Fibroblast of skin of left biceps (primary cell): ENCODE data around the gene ZDBF2.
A peak's percentile ranks its signal among the peaks of the same experiment; 100 is the strongest.
"Not testable (repeated sequence)": the region's sequence is repeated elsewhere in the genome, so short reads cannot be mapped to it uniquely, and the experiment has no call there.

Experiments
- DNase-seq, 2 experiments: peaks; one replicate each; pipeline ENCODE4 v3.0.0-alpha.2; 2013; ENCODE audit warnings: low read depth in 2 of 2

Gene ZDBF2

DNA sequence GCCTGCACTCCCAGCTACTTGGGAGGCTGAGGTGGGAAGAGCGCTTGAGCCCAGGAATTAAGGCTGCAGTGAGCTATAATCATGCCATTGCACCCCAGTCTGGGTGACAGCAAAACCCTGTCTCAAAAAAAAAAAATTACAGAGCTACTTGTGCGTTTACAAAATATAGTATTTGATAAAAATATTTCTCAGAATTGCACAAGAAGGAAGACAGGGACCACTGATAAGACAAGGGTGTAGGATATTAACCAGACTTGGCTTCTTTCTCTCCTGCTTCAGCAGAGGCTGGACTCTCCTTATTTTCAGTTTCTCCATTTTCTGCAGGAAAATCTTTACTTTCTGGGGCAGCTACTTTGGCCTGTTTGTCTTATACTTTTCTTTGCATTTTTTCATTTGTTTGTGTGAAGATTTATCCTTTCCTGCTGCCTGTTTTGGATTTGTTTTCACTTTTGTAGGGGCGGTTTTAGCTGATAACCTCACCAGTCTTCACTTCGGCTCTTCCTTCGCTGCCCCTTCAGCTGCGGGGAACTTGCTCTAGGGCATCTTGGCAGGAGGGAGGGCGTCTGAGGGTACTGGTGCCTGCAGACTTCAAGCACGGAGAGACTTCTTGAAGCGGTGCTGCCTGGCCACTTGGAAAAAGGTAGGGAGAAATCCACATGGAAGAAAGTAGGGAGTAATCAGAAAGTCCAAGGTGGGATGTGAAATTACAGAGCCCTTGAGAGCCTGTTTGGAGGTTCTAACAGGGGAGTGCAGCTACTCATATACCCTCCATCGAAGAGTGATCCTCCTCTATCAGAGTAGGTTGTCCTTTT lies 14.9 kb upstream of the ZDBF2 start:
- DNase-seq, result no peak

GRCh38 chr2:206260188-206261012 lies 14.1 kb upstream of the ZDBF2 start:
- no peak for DNase-seq

DNA sequence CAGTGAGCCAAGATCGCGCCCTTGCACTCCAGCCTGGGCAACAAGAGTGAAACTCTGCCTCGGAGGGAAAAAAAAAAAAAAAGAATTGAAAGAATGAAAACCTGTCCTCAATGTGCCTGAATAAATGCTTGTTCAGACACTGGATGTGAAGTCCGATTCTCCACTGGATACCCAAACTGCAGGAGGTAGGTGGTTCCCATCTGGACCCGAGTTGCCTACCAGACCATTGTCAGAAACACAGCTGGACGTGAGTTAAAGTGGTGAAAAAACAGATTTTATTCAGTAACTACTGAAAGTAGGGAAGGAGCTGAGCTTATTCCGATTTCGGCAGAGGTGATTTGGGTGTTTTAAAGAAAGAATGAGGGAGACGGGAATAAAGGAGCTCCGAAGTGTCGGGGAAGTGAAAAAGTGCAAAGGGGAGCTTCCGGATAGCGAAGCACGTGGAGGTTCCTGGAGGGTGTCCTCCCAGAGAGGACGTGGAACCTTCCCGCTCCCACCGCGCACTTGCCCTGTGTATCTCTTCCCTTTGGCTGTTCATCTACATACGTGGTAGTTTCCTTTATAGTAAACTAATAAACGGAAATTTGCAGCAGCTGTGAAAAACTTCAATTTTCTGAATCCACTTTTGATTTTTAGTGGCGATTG lies 10.4 kb upstream of the ZDBF2 start:
- no peak for DNase-seq

DNA sequence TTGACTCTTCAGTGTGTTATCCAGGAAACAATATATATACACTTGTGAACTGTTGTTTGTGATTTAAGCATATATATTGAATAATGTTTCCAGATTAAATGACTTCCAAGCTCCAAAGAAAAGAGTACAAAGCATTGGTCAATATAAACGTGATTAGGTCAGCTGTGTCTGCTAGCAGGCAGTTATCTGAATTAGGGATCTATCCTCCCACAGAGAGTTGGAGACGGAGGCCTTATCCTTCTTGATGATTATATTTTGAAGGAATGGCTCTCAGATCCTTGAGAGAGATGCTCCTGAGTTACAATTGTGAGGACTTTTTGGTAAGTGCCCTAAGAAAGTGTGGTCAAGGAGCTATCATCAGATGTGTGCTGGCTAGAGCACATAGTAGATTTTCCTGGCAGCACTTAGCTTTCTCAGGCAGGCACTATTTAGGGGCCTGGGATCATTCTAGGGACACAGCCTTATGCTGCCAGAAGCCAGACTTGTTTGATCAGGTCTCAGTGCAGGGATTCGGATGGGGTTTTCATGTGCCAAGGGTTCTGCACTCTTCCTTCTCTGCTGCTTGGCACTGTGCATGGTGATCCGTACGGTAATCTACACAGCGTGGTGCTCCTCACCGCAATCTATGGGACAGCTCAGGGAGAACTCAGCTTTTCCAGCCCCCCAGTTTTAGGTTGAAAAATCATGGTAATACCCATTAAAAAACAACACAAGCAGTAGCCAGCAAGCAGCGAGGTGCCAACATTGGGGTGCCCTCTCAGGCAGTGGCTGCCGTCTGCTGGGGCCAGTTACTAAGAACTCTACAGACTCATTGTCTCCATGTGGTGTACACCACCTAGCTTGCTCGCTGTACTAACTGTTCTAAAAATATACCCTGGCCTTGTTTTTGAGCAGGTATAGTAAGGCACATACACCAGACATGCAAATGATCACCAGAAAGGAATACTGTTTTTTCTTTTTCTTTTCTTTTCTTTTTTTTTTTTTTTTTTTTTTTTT lies 8.0 kb upstream of the ZDBF2 start:
- no peak for DNase-seq

- DNase-seq, result no peak
Observed at GRCh38 chr2:206267567-206267966, 6.9 kb upstream of the ZDBF2 start.

GRCh38 chr2:206271065-206271464 lies 3.4 kb upstream of the ZDBF2 start:
- no peak for DNase-seq

GRCh38 chr2:206273905-206274304 lies 558 bp upstream of the ZDBF2 start:
- DNase-seq, result no peak

GRCh38 chr2:206275312-206276055 lies 1.0 kb downstream of the ZDBF2 start:
- peak in 1 of 2 experiments; percentile 9 for DNase-seq

DNA sequence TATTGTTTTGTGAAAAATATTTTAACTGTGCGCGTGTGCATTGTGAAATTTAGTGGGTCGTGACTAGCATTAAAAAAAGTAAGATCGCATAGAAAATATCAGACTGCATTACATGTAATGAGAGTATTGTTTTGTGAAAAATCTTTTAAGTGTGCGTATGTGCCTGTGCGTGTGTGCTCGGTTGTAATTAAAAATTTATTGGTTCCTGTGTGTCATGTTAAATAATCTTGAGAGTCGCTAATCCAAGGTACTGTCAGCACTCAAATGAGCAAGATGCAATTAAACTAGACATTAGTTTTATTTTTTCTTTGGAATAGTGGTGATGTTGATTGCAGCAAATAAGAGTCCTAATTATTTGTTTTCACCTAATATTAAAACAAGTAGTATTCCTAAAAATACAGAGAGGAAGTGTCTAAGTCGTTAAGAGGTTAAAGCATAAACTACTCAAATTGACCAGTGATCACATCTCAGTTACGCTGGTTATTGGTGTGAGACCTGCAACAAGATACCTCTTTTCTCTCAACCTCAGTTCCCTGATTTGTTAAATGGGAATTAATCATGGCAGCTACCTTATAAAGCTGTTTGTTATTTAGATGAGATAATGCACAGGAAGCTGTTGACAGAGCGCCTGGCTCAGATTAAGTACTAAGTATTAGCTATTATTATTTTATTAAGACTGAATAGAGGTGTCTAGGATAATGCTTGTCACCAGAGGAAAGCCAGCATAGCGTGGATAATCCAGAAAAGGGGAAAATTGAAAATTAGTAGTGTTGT lies 1.9 kb downstream of the ZDBF2 start:
- no peak for DNase-seq

- DNase-seq, result no peak
Observed at GRCh38 chr2:206277503-206277902, 3.0 kb downstream of the ZDBF2 start.

- DNase-seq, result no peak
Observed at GRCh38 chr2:206282746-206283145, 8.3 kb downstream of the ZDBF2 start.

- no peak for DNase-seq
Observed at GRCh38 chr2:206287197-206287596, 12.7 kb downstream of the ZDBF2 start.

DNA sequence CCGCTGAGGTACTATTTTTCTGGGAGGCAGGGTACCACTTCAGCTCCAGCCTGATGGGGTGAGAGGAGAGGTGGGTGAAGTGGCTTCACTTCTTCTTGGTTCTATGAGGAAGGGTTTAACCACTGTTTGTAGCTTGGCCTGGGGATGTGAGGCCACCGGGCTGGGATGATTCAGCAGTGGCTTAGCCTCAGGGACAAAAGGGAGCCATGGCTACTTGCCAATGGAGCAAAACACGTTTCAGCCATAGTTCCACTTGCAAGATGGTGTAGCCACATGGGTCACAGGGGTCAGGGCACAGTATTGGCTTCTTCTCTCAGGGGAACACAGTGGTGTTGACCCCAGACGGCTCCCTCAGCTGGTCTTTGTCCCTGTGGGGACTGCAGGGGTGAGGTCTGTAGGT lies 14.9 kb downstream of the ZDBF2 start:
- DNase-seq, result no peak

DNA sequence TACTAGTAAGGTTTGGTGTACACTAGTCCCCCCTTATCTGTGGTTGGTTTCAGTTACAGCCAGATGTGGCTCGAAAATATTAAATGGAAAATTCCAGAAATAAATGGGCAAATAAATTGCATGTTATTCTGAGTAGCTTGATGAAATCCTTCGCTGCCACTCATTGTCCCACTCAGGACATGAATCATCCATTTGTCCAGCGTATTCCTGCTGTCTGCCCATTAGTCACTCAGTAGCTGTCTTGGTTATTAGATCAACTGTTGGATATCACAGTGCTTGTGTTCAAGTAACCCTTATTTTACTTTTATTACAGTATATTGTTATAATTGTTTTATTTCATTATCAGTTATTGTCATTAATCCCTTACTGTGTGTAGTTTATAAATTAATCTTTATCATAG lies 21.7 kb downstream of the ZDBF2 start:
- DNase-seq, result no peak

DNA sequence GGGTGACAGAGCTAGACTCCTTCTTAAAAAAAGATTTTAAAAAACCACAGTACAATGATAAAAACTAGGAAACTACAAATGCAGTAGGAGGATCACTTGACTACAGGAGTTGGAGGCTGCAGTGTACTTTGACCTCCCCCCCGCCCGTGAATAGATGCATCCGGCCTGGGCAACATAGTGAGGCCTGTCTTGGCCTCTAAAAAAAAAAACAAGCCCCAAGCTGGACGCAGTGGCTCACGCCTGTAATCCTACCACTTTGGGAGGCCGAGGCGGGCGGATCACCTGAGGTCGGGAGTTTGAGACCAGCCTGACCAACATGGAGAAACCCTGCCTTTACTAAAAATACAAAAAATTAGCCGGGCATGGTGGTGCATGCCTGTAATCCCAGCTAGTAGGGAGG lies 25.1 kb downstream of the ZDBF2 start:
- not testable (repeated sequence) for DNase-seq

- no peak for DNase-seq
Observed at GRCh38 chr2:206305523-206306245, 31.2 kb downstream of the ZDBF2 start.

- no peak for DNase-seq
Observed at GRCh38 chr2:206311026-206311425, 36.6 kb downstream of the ZDBF2 start.

- no peak for DNase-seq
Observed at GRCh38 chr2:206316141-206316540, 41.7 kb downstream of the ZDBF2 start.

DNA sequence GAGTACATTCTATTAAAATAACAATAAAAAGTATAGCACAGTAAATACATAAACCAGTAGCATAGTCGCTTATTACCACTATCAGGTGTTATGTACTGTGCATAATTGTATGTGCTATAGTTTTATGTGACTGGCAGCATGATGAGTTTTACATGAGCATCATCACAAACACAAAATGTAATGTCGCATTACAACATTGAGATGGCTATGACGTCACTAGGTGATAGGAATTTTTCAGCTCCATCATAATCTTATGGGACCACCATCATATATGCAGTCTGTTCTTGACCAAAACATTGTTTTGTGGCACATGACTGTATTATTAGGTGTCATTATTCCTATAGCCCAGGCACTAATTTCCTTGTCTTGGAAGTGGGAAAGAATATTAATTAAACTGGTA lies 48.6 kb downstream of the ZDBF2 start:
- no peak for DNase-seq
